Fibroblast of peridontal ligament (primary cell): ENCODE data around the gene SEC14L2.
"Not testable (repeated sequence)": the region's sequence is repeated elsewhere in the genome, so short reads cannot be mapped to it uniquely, and the experiment has no call there.

Experiments used
- DNase-seq: peaks from one replicate; pipeline ENCODE4 v3.0.0-alpha.2; 2010; ENCODE audit errors: extremely low read depth

Gene SEC14L2

GRCh38 chr22:30375312-30375849 is 21.4 kb upstream of the SEC14L2 start:
- DNase-seq, result no peak

DNA sequence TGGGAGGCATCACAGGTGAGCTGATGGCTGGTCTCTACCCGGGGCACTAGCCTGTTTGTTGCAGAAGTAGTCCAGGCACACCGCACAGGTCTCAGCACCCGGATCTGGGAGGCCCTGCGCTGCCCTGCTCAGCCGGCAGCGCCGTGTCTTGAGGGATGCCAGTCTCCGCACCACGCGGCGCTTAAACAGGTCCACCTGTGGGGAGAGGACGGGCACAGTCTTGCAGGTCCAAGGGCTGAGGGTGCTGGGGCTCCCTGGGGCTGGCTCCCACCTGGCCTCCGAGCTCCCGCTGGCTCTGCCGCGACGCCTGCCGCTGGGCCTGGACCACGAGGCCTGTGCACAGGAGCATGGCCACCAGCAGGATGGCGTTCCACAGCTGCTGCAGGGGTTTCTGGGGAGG is 16.8 kb upstream of the SEC14L2 start:
- DNase-seq, result no peak

- no peak for DNase-seq
These were observed 15.6 kb upstream of the SEC14L2 start for GRCh38 chr22:30381264-30381663.

GRCh38 chr22:30382340-30382739 is 14.5 kb upstream of the SEC14L2 start:
- no peak for DNase-seq

- no peak for DNase-seq
These were observed 13.8 kb upstream of the SEC14L2 start for GRCh38 chr22:30383061-30383460.

- no peak for DNase-seq
These were observed 10.9 kb upstream of the SEC14L2 start for GRCh38 chr22:30385942-30386341.

DNA sequence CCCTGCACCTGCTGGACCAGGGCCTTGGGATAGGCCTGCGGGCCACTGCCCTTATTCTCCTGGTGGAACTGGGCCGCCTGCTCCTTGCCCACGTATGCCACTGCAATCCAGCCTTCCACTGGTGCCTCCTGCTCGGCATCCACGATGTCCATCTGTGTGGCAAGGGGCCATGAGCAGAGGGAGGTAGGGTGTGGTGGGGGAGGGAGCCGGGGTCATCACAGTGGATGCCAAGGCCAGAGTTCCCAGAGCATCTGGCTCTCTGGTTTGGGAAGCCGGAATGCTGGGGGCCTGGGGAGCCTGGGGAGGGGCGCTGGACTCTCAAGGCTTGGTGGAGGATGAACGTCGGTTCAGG is 10.2 kb upstream of the SEC14L2 start:
- no peak for DNase-seq

- DNase-seq, result peak; percentile 61
These were observed 9.6 kb upstream of the SEC14L2 start, which contains the start of gene RNF215 for GRCh38 chr22:30386960-30387827. Gene RNF215, minus strand, starts transcription at chr22:30387411. Its CDS starts 98 bp downstream, at chr22:30387313.

GRCh38 chr22:30390974-30391691 is 5.7 kb upstream of the SEC14L2 start:
- DNase-seq, result peak; percentile 29

DNA sequence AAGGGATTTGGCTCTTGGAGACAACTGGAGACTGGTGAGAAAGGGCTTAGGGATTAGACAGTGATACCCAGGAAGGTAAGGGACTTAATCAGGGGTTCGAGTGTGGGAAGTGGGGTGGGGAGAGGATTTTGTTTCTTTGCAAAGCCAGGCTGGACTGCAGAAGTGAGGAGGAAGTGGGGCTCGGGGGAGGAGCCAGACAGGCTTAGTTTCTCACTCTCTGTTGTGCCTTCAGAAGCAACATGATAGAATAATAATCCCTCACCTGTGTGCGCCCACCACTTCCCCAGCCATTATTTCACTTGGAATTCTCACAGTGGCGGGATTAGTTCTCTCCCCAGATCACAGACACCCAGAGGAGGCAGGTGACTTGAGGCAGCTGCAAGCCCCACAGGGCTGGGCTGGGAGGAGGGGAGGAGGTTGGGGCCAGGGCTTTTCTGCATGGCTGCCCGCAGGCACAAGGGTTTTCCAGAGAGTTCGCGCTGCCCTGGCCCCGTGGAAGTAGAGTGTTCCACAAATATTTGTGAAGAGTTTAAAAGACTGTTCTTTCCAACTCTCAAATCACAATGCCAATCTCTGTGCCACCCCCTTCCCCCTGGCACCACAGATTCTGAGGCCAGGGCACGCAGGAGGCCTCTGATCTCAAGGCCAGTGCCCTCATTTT is 4.0 kb upstream of the SEC14L2 start:
- DNase-seq, result no peak

- no peak for DNase-seq
These were observed 3.5 kb upstream of the SEC14L2 start for GRCh38 chr22:30393322-30393680.

- DNase-seq, result no peak
These were observed 2.9 kb upstream of the SEC14L2 start for GRCh38 chr22:30393885-30394284.

DNA sequence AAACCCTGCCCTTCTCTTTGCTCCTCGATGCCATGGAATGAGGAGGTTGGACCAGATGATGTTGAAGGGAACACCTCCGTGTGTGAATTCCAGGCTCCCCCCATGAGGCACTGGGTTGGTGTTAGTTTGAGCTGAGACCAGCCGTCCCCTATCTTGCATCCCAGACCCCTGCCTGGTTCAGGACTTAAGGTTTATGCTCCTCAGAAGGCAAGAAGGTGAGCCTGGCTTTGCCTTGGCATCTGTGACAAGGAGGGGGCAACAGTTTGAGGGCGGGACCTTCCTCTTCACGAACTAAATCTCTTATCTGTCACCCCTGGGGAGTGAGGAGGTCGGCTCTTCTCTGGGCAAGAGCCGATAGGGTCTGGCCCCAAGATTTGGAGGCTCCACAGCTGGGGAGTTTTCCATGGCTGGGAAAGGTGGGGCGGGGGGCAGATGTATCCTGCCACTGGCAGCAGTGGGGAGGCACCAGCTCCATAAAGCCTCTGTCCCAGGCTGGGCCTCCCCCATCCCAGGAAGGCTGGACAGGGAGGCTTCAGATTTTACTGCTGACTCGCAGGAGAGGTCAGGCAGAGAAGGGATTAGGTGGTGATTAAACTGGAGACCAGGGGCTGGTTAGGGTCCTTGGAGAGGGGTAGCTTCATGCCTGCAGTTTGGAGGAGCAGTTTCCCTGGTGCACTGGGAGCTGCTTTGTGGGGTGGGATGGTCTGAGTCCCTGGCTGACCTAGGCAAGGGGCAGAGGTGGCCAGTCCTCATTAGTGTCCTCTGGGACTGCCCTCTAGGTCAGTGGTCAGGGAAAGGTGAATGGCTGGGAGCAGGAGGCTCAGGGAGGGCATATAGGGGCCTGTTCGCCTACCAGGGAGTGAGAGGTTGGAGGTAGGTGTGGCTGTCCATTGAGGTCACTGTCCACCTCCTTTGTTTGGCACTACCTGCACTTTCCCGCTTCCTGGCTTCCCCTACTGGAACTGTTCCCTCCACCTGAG is 1.1 kb downstream of the SEC14L2 start:
- DNase-seq, result no peak

DNA sequence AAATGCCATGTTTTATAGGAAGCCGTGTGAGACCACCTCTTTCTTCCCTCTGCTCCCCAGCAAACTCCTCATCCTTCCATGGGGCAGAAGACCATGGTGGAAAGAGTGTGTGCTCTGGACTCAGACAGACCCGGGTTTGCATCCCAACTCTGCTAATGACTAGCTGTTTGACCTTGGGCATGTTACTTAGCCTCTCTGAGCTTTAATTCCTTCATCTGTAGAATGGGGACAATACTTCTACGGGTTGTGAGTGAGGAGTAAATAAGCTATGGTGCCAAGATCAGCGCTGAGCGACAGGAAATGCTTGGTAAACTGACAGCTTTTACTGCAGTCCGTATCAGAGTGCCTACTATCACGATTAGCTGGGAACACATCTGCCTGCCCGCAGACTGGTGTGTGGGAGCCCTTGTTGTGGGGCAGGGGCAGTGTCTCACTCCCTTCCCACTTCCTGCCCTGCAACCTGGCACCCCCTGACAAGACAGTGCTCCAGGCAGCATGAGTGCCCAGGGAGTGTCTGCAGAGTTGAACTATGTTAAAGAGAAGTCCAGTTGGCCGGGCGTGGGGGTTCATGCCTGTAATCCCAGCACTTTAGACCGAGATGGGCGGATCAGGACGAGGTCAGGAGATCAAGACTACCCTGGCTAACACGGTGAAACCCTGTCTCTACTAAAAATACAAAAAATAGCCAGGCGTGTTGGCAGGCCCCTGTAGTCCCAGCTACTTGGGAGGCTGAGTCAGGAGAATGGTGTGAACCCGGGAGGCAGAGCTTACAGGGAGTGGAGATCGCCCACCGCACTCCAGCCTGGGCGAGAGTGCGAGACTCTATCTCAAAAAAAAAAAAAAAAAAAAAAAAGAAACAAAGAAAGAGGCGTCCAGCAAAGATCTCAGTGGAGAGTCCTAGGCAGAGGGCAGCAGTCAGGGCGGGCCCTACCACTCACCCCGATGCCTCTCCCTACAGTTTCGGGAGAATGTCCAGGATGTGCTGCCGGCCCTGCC is 2.2 kb downstream of the SEC14L2 start:
- DNase-seq, result no peak

GRCh38 chr22:30399718-30400117 is 2.9 kb downstream of the SEC14L2 start:
- no peak for DNase-seq

- no peak for DNase-seq
These were observed 3.3 kb downstream of the SEC14L2 start for GRCh38 chr22:30400159-30400558.

GRCh38 chr22:30401024-30401423 is 4.2 kb downstream of the SEC14L2 start:
- DNase-seq, result not testable (repeated sequence)

DNA sequence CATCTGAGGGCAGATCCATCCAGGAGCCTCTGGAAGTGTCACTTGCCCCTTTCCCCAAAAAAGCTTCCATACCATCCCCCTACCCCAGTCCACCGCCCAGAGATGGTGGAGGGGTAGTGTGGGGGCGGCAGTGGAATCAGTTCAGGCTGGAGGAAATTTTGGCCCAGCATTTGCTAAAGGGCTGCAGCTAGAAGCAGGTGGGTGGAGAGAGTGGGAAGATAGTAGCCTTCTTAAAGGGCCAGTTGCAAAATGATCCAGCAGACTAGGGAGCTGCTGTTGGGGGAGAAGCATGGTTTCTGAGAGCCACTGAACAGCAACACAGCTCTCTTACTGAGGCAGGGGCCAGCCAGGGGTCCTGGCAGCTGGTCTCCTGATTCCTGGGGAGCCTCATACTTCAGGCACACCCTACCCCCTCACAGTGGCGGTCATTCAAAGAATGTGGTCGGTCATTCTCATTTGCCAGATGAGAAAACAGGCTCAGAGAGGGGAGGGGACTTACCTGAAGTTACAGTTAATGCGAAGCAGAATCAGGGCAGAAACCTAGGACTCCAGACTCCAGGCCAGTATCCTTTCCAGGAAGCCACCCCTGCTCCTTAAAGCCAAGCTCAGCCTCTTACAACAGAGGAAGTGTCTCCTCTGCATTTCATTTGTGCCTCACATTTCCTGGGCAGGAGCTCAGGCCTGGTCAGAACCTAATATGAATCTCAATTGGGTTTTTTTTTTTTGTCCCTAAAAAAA is 5.4 kb downstream of the SEC14L2 start:
- DNase-seq, result no peak

- DNase-seq, result not testable (repeated sequence)
These were observed 5.9 kb downstream of the SEC14L2 start for GRCh38 chr22:30402766-30403104.
